HG03045 (cell line): ENCODE data around the gene SLAMF6.
"Not testable (repeated sequence)": the region's sequence is repeated elsewhere in the genome, so short reads cannot be mapped to it uniquely, and the experiment has no call there.

Experiments
- ATAC-seq: cut with Tn5 transposase; IDR thresholded peaks from one replicate; pipeline ENCODE4 v1.9.1; 2021; ENCODE audit warnings: mild to moderate bottlenecking, moderate library complexity; ENCODE audit not compliant: unreplicated experiment

The SLAMF6 gene

GRCh38 chr1:160542303-160542945, 19.4 kb upstream of the SLAMF6 start:
- ATAC-seq, result no peak

- ATAC-seq, result no peak
Observed at GRCh38 chr1:160541622-160542302, 18.7 kb upstream of the SLAMF6 start.

- ATAC-seq, result no peak
Observed at GRCh38 chr1:160540859-160541233, 17.8 kb upstream of the SLAMF6 start.

GRCh38 chr1:160539990-160540858, 17.2 kb upstream of the SLAMF6 start:
- peak; percentile 83 for ATAC-seq

- ATAC-seq, result no peak
Observed at GRCh38 chr1:160539684-160539989, 16.6 kb upstream of the SLAMF6 start.

- no peak for ATAC-seq
Observed at GRCh38 chr1:160538985-160539651, 16.1 kb upstream of the SLAMF6 start.

GRCh38 chr1:160537714-160538665, 14.9 kb upstream of the SLAMF6 start:
- no peak for ATAC-seq

GRCh38 chr1:160534823-160535605, 12.0 kb upstream of the SLAMF6 start:
- no peak for ATAC-seq

- ATAC-seq, result not testable (repeated sequence)
Observed at GRCh38 chr1:160532557-160532813, 9.4 kb upstream of the SLAMF6 start.

- not testable (repeated sequence) for ATAC-seq
Observed at GRCh38 chr1:160531809-160532556, 8.9 kb upstream of the SLAMF6 start.

GRCh38 chr1:160529401-160529952, 6.4 kb upstream of the SLAMF6 start:
- ATAC-seq, result not testable (repeated sequence)

GRCh38 chr1:160523789-160524188, 734 bp upstream of the SLAMF6 start:
- not testable (repeated sequence) for ATAC-seq

GRCh38 chr1:160522136-160522535, 919 bp downstream of the SLAMF6 start:
- no peak for ATAC-seq

- no peak for ATAC-seq
Observed at GRCh38 chr1:160521554-160521953, 1.5 kb downstream of the SLAMF6 start.

- no peak for ATAC-seq
Observed at GRCh38 chr1:160520999-160521398, 2.1 kb downstream of the SLAMF6 start.

GRCh38 chr1:160520582-160520981, 2.5 kb downstream of the SLAMF6 start:
- no peak for ATAC-seq

- ATAC-seq, result no peak
Observed at GRCh38 chr1:160519642-160520435, 3.2 kb downstream of the SLAMF6 start.

- not testable (repeated sequence) for ATAC-seq
Observed at GRCh38 chr1:160517519-160517918, 5.5 kb downstream of the SLAMF6 start.
